ENCODE results near the gene NIFK.

DNA sequence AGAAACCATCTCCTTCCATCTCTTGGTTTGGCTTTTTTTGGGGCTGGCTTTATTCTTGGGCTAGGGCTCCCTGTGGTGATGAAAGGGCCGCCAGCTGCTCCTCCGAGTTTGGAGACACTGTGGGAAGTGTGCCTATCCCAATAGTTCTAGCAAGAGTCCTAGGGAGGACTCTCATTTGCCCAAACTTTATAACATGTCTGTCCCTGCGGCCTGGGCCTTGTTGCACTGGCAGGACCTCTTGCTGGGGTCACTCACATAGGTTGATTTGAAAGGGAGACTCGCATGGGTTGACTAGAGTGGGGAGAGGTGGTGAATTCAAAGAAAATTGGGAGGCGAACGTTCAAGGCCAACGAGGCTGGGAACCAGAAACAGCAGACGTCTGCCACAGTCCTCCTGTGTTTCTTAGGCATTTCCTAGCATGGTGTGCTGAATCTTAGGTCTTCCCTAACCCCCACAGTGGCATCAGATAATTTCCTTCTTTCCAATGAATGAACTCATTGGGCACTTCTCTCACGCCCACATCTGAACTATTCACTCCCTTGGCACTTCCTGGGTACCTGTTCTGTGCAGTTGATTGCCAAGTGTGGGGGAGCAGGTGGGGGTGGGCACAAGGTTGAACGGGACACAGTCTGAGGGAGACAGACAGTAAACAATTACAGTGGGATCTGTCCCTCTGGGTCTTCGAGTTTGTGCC, 26.8 kb downstream of the NIFK start:
- no peak for TF ChIP-seq EZH2phosphoT487 (IDR thresholded peaks at IDR 0.05; ENCODE audit: insufficient read depth, low read depth)
- no peak for TF ChIP-seq EZH2 (IDR thresholded peaks at IDR 0.05; ENCODE audit: insufficient read depth, poor library complexity, severe bottlenecking)

All from GM23248 (cell line).